CD8-positive, alpha-beta memory T cell (primary cell): ENCODE measurements around the gene ZFAND3. TPM values are rescaled to one million over a fixed set of nuclear protein-coding genes. Genes with fewer than 3 reads are reported as not detected.

Experiments
- CTCF ChIA-PET: fragments of 350-600 bp; sonication (Branson Sonifier 250); formaldehyde crosslinking; loops from one replicate; lab custom pipeline; 2021; ENCODE audit warnings: antibody characterized with exemption; lab: Charles Lee
- POLR2A ChIA-PET: fragments of 350-600 bp; sonication (Branson Sonifier 250); formaldehyde crosslinking; loops from one replicate; lab custom pipeline; 2021; ENCODE audit warnings: antibody characterized with exemption; lab: Charles Lee
- DNase-seq, 5 donors: peaks; one replicate each; pipeline versions ENCODE4 v3.0.0 to v3.0.0-alpha.2; 2020 to 2022; ENCODE audit warnings: mixed read lengths in 1 of 5
- H3K27ac ChIP-seq: one replicate; pipeline ENCODE4 v1.7.0; 2013; ENCODE audit warnings: low read depth, mild to moderate bottlenecking, low read length, moderate library complexity
- H3K27me3 ChIP-seq: 2 replicates; pipeline ENCODE4 v1.7.0; 2013; ENCODE audit warnings: low read length, mild to moderate bottlenecking; ENCODE audit not compliant: insufficient read depth, poor library complexity, severe bottlenecking
- H3K36me3 ChIP-seq: 2 replicates; pipeline ENCODE4 v1.7.0; 2013; ENCODE audit warnings: mild to moderate bottlenecking, low read length, moderate library complexity; ENCODE audit not compliant: insufficient read depth
- H3K4me1 ChIP-seq: 2 replicates; pipeline ENCODE4 v1.7.0; 2013; ENCODE audit warnings: mild to moderate bottlenecking, low read length, moderate library complexity; ENCODE audit not compliant: insufficient read depth
- H3K4me3 ChIP-seq: 2 replicates; pipeline ENCODE4 v1.7.0; 2013; ENCODE audit warnings: mild to moderate bottlenecking, low read length
- H3K9me3 ChIP-seq: 2 replicates; pipeline ENCODE4 v1.7.0; 2013; ENCODE audit warnings: mild to moderate bottlenecking, low read length
- H3K27ac Mint-ChIP-seq, 8 donors: one replicate each; pipeline ENCODE4 v1.8.0; 2020 to 2021; ENCODE audit warnings: mixed read lengths in 8 of 8, mild to moderate bottlenecking in 6 of 8, inconsistent platforms in 3 of 8, moderate library complexity in 3 of 8
- H3K27me3 Mint-ChIP-seq, 2 donors: one replicate each; pipeline ENCODE4 v1.8.0; 2020 to 2021; ENCODE audit warnings: mixed read lengths in 2 of 2, mild to moderate bottlenecking in 1 of 2, moderate library complexity in 1 of 2
- H3K36me3 Mint-ChIP-seq, 3 donors: one replicate each; pipeline ENCODE4 v1.8.0; 2020 to 2021; ENCODE audit warnings: mixed read lengths in 3 of 3, inconsistent platforms in 1 of 3, mild to moderate bottlenecking in 1 of 3
- H3K4me1 Mint-ChIP-seq, 3 donors: one replicate each; pipeline ENCODE4 v1.8.0; 2020 to 2021; ENCODE audit warnings: mixed read lengths in 3 of 3, inconsistent platforms in 1 of 3, mild to moderate bottlenecking in 1 of 3
- H3K4me3 Mint-ChIP-seq, 7 donors: one replicate each; pipeline ENCODE4 v1.8.0; 2020 to 2021; ENCODE audit warnings: mixed read lengths in 7 of 7, mild to moderate bottlenecking in 6 of 7, moderate library complexity in 4 of 7, inconsistent platforms in 2 of 7
- H3K9me3 Mint-ChIP-seq, 5 donors: one replicate each; pipeline ENCODE4 v1.8.0; 2020 to 2022; ENCODE audit warnings: mixed read lengths in 5 of 5, mild to moderate bottlenecking in 3 of 5, moderate library complexity in 2 of 5, inconsistent platforms in 1 of 5
- polyA plus RNA-seq: library from polyadenylated mRNA; unstranded; fragments of 300-500 nt; fragmentation: Illumina TruSeq; gene quantifications from one replicate; pipeline ENCODE4 v1.2.3, GENCODE V29; 2021
- total RNA-seq, 2 experiments: library from RNA; stranded (reverse); gene quantifications; one replicate each; pipeline ENCODE4 v1.2.3, GENCODE V29; 2021

ZFAND3 gene
- total and polyA plus RNA-seq, 3 experiments from 2014 or later: 5.2 to 29.4 (median 29.1) TPM

DNA sequence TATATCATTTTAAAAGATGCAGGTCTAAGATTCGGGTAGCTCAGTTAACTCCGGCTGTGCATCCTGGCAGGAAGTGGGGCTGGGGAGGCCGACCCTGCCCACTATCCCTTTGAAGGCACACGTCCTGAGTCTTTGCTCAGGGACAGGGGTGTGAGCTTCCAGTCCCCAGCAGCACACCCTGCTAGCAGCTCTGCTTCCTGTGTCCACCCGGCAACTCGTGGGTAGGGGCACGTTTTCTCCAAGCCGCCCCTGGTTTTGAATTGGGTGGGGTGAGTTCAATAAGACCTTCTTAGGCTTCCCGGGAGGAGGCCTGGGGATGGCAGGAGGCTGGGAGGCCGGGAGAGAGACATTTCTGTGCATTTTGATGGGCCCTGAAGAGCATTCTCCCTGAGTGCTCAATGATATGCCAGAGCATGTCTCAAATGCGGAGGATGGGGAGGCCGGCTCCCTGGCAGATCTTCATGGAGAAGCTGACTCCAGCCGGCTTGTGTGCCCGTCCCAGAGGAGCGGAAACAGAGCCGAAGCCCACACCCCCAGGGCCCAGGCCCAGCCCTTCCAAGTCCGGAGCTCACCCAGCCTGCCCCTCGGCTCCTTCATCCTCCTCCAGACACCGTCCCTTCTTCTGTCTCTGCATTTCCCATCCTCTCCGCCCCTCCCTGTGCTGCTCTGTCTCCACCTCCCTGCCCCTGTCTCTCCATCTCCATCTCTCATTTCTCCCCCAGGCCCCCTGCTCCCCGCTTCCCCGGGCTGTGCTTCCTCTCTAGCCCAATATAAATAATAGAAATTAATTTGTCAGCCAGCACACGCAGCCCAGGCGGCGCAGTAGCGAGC, 36.3 kb upstream of the ZFAND3 start:
- no peaks in the 10 kb centered on the region for H3K36me3 ChIP-seq
- Mint-ChIP-seq H3K27me3 (peaks cover 18 to 37% of the 10 kb centered on the region in 2 donors), H3K4me1 (peaks cover 13 to 19% (median 17%) of the 10 kb centered on the region in 3 donors), H3K4me3 (peak overlapping the region; percentile 66 to 76 (median 72)), H3K36me3 (no peaks in the 10 kb centered on the region), H3K9me3 (no peaks in the 10 kb centered on the region), H3K27ac (peak overlapping the region in 1 of 8 donors; percentile 43)
- ChIA-PET CTCF (interaction anchor here (1.0 to 1.1 kb wide), 2 partner anchors 8 to 13 kb away, joined by 3 to 4 read pairs; no protein-coding TSS in a partner anchor), POLR2A (interaction anchor here (0.7 to 1.1 kb wide), 2 partner anchors 35 to 37 kb away, joined by 4 read pairs; no protein-coding TSS in a partner anchor)
- no peak overlapping the region for H3K27ac ChIP-seq
- H3K9me3 ChIP-seq: no peaks in the 10 kb centered on the region
- peaks cover 11% of the 10 kb centered on the region for H3K27me3 ChIP-seq
- H3K4me3 ChIP-seq: no peak overlapping the region
- DNase-seq: no peak
- peaks cover 12% of the 10 kb centered on the region for H3K4me1 ChIP-seq

DNA sequence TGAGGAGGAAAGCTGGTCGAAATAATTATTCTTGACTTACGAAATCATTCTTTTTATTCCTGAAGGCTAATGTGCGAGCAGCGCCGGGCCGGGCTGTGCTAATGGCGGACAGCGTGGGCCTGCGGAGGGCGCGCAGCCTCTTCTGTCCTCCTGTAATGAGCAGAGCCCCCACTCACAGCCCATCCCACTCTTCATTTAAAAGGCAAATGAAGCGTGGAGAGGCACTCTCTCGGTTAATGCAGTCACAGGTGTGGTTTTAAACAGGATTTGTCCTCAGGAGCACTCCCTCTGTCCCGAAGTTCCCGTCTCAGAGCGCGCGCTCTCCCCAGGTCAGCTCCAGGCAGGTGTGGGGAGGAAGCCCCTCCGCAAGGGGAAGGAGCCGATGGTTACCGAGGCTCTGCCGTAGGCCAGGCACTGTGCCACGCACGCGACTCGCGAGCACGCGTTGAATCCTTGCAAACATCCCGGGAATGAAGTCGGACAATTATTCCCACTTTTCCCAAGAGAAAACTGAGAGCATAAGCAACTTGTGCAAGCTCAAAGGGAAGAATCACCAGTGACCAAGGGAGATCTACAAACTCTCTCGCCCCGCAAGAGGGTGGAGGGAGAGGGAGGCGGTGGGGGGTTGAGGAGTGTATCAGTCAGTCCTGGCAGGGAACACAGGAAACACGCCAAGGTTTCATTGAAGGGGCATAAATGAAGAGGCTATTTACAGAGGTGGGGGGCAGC, 35.5 kb upstream of the ZFAND3 start:
- Mint-ChIP-seq H3K4me1 (peaks cover 13 to 19% (median 17%) of the 10 kb centered on the region in 3 donors), H3K36me3 (no peaks in the 10 kb centered on the region), H3K27ac (no peak overlapping the region), H3K27me3 (peaks cover 18 to 37% of the 10 kb centered on the region in 2 donors), H3K9me3 (no peaks in the 10 kb centered on the region), H3K4me3 (peak overlapping the region; percentile 68 to 76 (median 72))
- H3K27me3 ChIP-seq: peaks cover 11% of the 10 kb centered on the region
- H3K27ac ChIP-seq: no peak overlapping the region
- peak overlapping the region; percentile 58 for H3K4me3 ChIP-seq
- peak in 1 of 5 donors; percentile 11 for DNase-seq
- no peaks in the 10 kb centered on the region for H3K9me3 ChIP-seq
- H3K4me1 ChIP-seq: peaks cover 12% of the 10 kb centered on the region
- no peaks in the 10 kb centered on the region for H3K36me3 ChIP-seq
- POLR2A ChIA-PET: interaction anchor here (0.7 kb wide), 1 partner anchor 36 kb away, joined by 4 read pairs; no protein-coding TSS in a partner anchor
- CTCF ChIA-PET: interaction anchor here (1.1 kb wide), 1 partner anchor 13 kb away, joined by 3 read pairs; no protein-coding TSS in a partner anchor

DNA sequence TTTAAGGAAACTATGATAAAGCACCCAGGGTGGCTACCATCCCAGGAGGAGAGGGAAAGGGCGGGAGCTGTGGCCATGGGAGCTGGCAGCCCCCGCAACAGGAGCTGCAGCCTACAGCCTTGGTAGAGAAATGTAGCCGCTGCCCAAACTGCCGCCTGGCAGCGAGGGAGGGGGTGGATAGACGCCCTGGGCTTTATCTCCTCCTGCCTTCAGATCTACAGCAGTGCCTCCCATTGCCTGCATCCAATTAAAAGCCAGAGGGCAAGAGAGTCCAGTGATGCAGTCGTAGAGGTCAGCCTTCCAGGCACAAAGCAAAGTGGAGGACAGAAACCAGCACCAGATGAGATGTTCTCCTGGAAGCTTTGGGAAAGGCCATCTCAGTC, 35.0 kb upstream of the ZFAND3 start:
- Mint-ChIP-seq H3K4me3 (peak overlapping the region in 4 of 7 donors; percentile 68 to 76 (median 72)), H3K9me3 (no peaks in the 10 kb centered on the region), H3K36me3 (no peaks in the 10 kb centered on the region), H3K4me1 (peaks cover 13 to 19% (median 17%) of the 10 kb centered on the region in 3 donors), H3K27ac (no peak overlapping the region), H3K27me3 (peaks cover 18 to 37% of the 10 kb centered on the region in 2 donors)
- H3K27ac ChIP-seq: no peak overlapping the region
- H3K9me3 ChIP-seq: no peaks in the 10 kb centered on the region
- peaks cover 11% of the 10 kb centered on the region for H3K27me3 ChIP-seq
- no peaks in the 10 kb centered on the region for H3K36me3 ChIP-seq
- H3K4me1 ChIP-seq: peaks cover 12% of the 10 kb centered on the region
- no peak for DNase-seq
- ChIA-PET POLR2A (no interaction called here), CTCF (no interaction called here)
- no peak overlapping the region for H3K4me3 ChIP-seq

DNA sequence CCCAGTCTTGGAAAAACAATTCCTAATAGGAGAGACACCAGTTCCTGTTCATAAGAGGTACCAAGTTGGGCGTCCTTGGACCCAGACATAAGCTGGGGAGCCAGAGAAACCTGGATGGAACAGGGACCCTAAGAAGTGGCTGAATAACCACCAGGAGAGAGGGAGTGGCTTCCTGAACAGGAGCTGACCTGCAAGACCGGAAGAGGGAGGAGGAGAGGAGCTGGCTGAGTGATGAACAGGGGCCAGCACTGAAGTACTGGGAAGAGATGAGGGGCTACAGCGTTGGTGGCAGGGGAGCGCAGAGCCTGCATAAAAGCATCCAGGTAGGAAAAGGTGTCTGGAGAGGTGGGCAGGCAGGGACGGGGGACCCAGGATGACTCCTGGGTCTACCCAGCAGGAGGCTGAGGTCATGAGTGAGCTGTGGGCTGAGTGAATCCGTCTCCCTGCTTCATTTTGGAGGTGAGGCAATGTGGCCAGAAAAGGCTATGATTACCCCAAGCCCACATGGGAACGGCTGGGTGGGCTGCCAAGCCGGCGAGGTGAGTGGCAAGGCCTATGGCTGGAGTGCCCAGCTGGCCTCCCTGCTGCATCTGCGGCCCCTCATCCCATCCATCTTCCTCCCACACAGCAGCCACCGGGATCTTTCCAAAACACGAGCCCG, 34.4 kb upstream of the ZFAND3 start:
- no peaks in the 10 kb centered on the region for H3K9me3 Mint-ChIP-seq
- CTCF ChIA-PET: no interaction called here

DNA sequence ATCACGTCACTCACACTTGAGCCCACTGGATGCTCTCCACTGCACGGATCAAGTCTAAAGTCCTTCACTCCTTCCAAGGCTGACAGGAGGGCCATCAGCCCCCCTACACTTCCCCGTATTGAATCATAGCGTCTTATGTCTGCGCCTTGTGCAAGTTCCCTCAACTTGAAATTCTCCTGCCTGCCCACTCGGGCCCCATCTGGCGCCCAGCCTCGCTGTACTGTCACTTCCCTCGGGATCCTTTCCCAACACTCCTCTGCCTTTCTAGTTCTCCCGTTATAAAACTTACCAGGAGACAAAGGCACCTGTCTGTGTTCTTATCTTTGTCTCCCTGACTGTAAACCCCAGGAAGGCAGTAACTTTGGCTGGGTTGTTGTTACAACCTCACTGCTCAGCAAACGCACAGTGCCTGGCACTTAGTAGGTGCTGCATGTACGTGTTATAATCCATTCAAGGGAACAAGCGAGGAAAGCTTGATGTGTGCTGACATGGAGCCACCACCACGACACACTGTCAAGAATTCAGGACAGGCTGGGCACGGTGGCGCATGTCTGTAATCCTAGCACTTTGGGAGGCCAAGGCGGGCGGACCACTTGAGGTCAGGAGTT, 33.8 kb upstream of the ZFAND3 start:
- CTCF ChIA-PET: no interaction called here
- POLR2A ChIA-PET: no interaction called here

More for the DNA sequence above, 34.4 kb upstream of the ZFAND3 start:
- Mint-ChIP-seq H3K4me1 (peaks cover 13 to 19% (median 17%) of the 10 kb centered on the region in 3 donors), H3K27me3 (peaks cover 18 to 37% of the 10 kb centered on the region in 2 donors), H3K36me3 (no peaks in the 10 kb centered on the region), H3K27ac (no peak overlapping the region), H3K4me3 (peak overlapping the region in 3 of 7 donors; percentile 47 to 60 (median 52))
- H3K27ac ChIP-seq: no peak overlapping the region
- H3K36me3 ChIP-seq: no peaks in the 10 kb centered on the region
- no peak for DNase-seq
- POLR2A ChIA-PET: no interaction called here
- H3K27me3 ChIP-seq: peaks cover 11% of the 10 kb centered on the region
- no peaks in the 10 kb centered on the region for H3K9me3 ChIP-seq
- H3K4me3 ChIP-seq: no peak overlapping the region
- peaks cover 12% of the 10 kb centered on the region for H3K4me1 ChIP-seq

DNA sequence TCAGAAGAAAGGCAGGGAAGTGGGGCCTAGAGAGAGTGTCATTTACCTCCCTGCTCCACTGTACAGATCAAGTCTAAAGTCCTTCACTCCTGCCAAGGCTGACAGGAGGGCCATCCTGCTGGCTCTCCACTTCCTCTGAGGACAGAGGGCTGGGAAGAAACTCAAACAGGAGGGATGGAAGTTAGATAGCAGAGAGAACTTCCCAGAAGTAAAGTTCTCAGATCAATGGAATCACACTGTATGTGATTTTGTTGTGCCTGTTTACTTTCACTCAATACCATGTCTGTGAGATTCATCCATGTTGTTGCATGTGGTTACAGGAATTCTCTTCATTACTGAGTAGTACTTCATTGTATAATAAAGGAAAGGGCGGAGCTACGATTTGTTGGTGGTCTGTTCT, 32.3 kb upstream of the ZFAND3 start:
- Mint-ChIP-seq H3K9me3 (no peaks in the 10 kb centered on the region), H3K36me3 (no peaks in the 10 kb centered on the region), H3K27me3 (peaks cover 14 to 32% of the 10 kb centered on the region in 2 donors), H3K4me1 (peaks cover 19 to 28% (median 19%) of the 10 kb centered on the region in 3 donors), H3K4me3 (no peak overlapping the region), H3K27ac (peak overlapping the region in 2 of 8 donors; percentile 57 to 83)
- Histone ChIP-seq H3K4me3 (no peak overlapping the region), H3K4me1 (peaks cover 19% of the 10 kb centered on the region), H3K27me3 (peaks cover 11% of the 10 kb centered on the region), H3K36me3 (no peaks in the 10 kb centered on the region), H3K9me3 (no peaks in the 10 kb centered on the region), H3K27ac (no peak overlapping the region)
- DNase-seq: no peak
- ChIA-PET POLR2A (no interaction called here), CTCF (no interaction called here)

More for the DNA sequence above, 33.8 kb upstream of the ZFAND3 start:
- Histone ChIP-seq H3K4me1 (peaks cover 12% of the 10 kb centered on the region), H3K9me3 (no peaks in the 10 kb centered on the region), H3K4me3 (no peak overlapping the region), H3K36me3 (no peaks in the 10 kb centered on the region), H3K27me3 (peaks cover 11% of the 10 kb centered on the region), H3K27ac (no peak overlapping the region)
- no peak for DNase-seq
- H3K27me3 Mint-ChIP-seq: peaks cover 18 to 37% of the 10 kb centered on the region in 2 donors
- no peaks in the 10 kb centered on the region for H3K36me3 Mint-ChIP-seq
- no peak overlapping the region for H3K27ac Mint-ChIP-seq
- H3K4me1 Mint-ChIP-seq: peaks cover 13 to 19% (median 17%) of the 10 kb centered on the region in 3 donors
- H3K4me3 Mint-ChIP-seq: peak overlapping the region in 3 of 7 donors; percentile 47 to 60 (median 52)
- H3K9me3 Mint-ChIP-seq: no peaks in the 10 kb centered on the region

DNA sequence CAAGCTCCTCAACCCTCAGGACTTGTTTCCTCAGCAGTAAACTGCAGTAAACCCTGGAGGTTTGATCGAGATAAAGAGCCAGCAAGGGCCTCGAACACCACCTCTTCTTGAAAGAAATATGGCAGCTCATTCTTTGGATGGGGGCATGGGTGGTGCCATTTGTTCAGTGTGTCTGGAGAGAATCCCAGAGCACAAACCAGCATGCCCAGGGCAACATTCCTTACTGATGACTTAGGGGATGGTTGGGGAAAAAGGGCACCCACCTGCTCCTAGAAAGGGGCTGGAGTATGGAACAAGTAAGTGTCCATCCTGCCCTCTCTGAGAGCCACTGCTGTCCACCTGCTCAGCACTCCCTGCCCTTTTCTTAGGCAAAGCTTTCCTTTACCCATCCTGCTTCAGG, 31.3 kb upstream of the ZFAND3 start:
- Histone ChIP-seq H3K4me3 (no peak overlapping the region), H3K27me3 (peaks cover 11% of the 10 kb centered on the region)
- CTCF ChIA-PET: no interaction called here

More for the DNA sequence above, 31.3 kb upstream of the ZFAND3 start:
- Histone ChIP-seq H3K36me3 (no peaks in the 10 kb centered on the region), H3K4me1 (peaks cover 16% of the 10 kb centered on the region), H3K9me3 (no peaks in the 10 kb centered on the region), H3K27ac (no peak overlapping the region)
- Mint-ChIP-seq H3K27ac (no peak overlapping the region), H3K36me3 (no peaks in the 10 kb centered on the region), H3K4me3 (no peak overlapping the region), H3K27me3 (peaks cover 11 to 25% of the 10 kb centered on the region in 2 donors), H3K4me1 (peaks cover 12 to 22% (median 15%) of the 10 kb centered on the region in 3 donors), H3K9me3 (no peaks in the 10 kb centered on the region)
- no peak for DNase-seq
- POLR2A ChIA-PET: no interaction called here
